GM12878 (cell line): ENCODE measurements around the gene WWTR1. TPM values are rescaled to one million over a fixed set of nuclear protein-coding genes. Genes with fewer than 3 reads are reported as not detected.

Experiments used
- ATAC-seq: fragments of 200-7000 bp; cut with Tn5 transposase; 3 replicates; pipeline ENCODE4 v1.9.1; 2020; ENCODE audit warnings: mild to moderate bottlenecking, moderate library complexity
- BruUV-seq: library from RNA; stranded (reverse); fragments of 400-500 nt; replicated peaks from 2 replicates; lab custom pipeline; 2021; lab: Mats Ljungman, UMichigan
- CTCF ChIA-PET: fragments of 300-600 bp; sonication (Branson Sonifier 250); formaldehyde crosslinking; extraction: SDS; loops from one replicate; lab custom pipeline; 2021; ENCODE audit warnings: inconsistent platforms; lab: Yijun Ruan, JAX
- POLR2A ChIA-PET: fragments of 350-600 bp; formaldehyde crosslinking; extraction: SDS; loops from one replicate; lab custom pipeline; 2021; ENCODE audit warnings: inconsistent platforms; lab: Charles Lee
- RAD21 ChIA-PET: fragments of 300-600 bp; sonication (Branson Sonifier 250); formaldehyde crosslinking; loops from one replicate; lab custom pipeline; 2023; ENCODE audit warnings: antibody characterized with exemption; ENCODE audit not compliant: unreplicated experiment; lab: Charles Lee
- SMC1A ChIA-PET: fragments of 300-600 bp; sonication (Branson Sonifier 250); formaldehyde crosslinking; loops from one replicate; lab custom pipeline; 2023; ENCODE audit not compliant: unreplicated experiment, uncharacterized antibody; lab: Charles Lee
- DNase-seq: peaks from one replicate; pipeline ENCODE4 v3.0.0-alpha.2; 2011; ENCODE audit warnings: low read depth, low spot score
- FAIRE-seq: peaks from 3 replicates; lab custom pipeline; 2011; peaks lifted over from hg19 to GRCh38; lab: Jason Lieb, UNC
- H2AFZ ChIP-seq: 2 replicates; pipeline ENCODE4 v1.6.0; 2011; ENCODE audit warnings: low read depth, low read length, control low read depth; ENCODE audit not compliant: control insufficient read depth
- H3K27ac ChIP-seq: 2 replicates; pipeline ENCODE4 v1.5.1; 2011; ENCODE audit warnings: control low read depth; ENCODE audit not compliant: control insufficient read depth, insufficient read depth
- H3K27me3 ChIP-seq, 2 experiments: replicated peaks in 1 of 2; 2 replicates each; pipeline versions ENCODE4 v1.6.0 to v1.6.1; 2011; ENCODE audit warnings: low read length in 1 of 2; ENCODE audit not compliant: control insufficient read depth in 2 of 2, insufficient read depth in 2 of 2
- H3K36me3 ChIP-seq, 2 experiments: 2 replicates each; pipeline ENCODE4 v1.5.1; 2011; ENCODE audit warnings: low read length in 1 of 2; ENCODE audit not compliant: control insufficient read depth in 2 of 2, insufficient read depth in 2 of 2
- H3K4me1 ChIP-seq: 2 replicates; pipeline ENCODE4 v1.6.1; 2011; ENCODE audit warnings: mild to moderate bottlenecking, low read length, moderate library complexity, mixed read lengths; ENCODE audit not compliant: control insufficient read depth, insufficient read depth
- H3K4me2 ChIP-seq: 2 replicates; pipeline ENCODE4 v1.6.0; 2011; ENCODE audit warnings: control low read depth; ENCODE audit not compliant: control insufficient read depth, insufficient read depth
- H3K4me3 ChIP-seq: fragments of 200-600 bp; sonication (generic); 2 replicates; pipeline ENCODE4 v1.5.1; 2016
- H3K79me2 ChIP-seq: 2 replicates; pipeline ENCODE4 v1.6.0; 2011; ENCODE audit warnings: low read length; ENCODE audit not compliant: control insufficient read depth, insufficient read depth
- H3K9ac ChIP-seq: 2 replicates; pipeline ENCODE4 v1.8.0; 2011; ENCODE audit warnings: low read length, control low read depth, mixed read lengths; ENCODE audit not compliant: control insufficient read depth, insufficient read depth
- H3K9me3 ChIP-seq: replicated peaks from 3 replicates; pipeline ENCODE4 v1.5.1; 2011; ENCODE audit warnings: mild to moderate bottlenecking, low read length; ENCODE audit not compliant: control insufficient read depth, insufficient read depth
- H4K20me1 ChIP-seq: 2 replicates; pipeline ENCODE4 v1.6.0; 2011; ENCODE audit not compliant: control insufficient read depth, insufficient read depth
- CHD2 ChIP-seq: IDR thresholded peaks from 2 replicates; pipeline ENCODE4 v1.6.1; 2011; ENCODE audit warnings: low read depth, low read length, improper control_type of control experiment, borderline replicate concordance
- GATAD2B ChIP-seq: fragments of 450-650 bp; conservative IDR thresholded peaks from 2 replicates; pipeline ENCODE4 v1.6.1; 2017; ENCODE audit warnings: low read depth, mild to moderate bottlenecking, moderate library complexity
- KAT2A ChIP-seq: conservative IDR thresholded peaks from 2 replicates; pipeline ENCODE4 v1.6.1; 2011; ENCODE audit warnings: low read depth, low read length; ENCODE audit not compliant: control insufficient read depth
- NFYA ChIP-seq: IDR thresholded peaks from 2 replicates; pipeline ENCODE4 v1.6.1; 2011; ENCODE audit warnings: low read depth, mild to moderate bottlenecking, low read length, improper control_type of control experiment, borderline replicate concordance
- RBBP5 ChIP-seq: fragments of 200-600 bp; sonication (generic); conservative IDR thresholded peaks from 2 replicates; pipeline ENCODE4 v1.6.1; 2016
- REST ChIP-seq: IDR thresholded peaks from 2 replicates; pipeline ENCODE4 v1.6.1; 2012; ENCODE audit warnings: mild to moderate bottlenecking, low read depth, low read length
- RUNX3 ChIP-seq: IDR thresholded peaks from 2 replicates; pipeline ENCODE4 v1.6.1; 2012; ENCODE audit warnings: low read length, inconsistent platforms
- SIX5 ChIP-seq: IDR thresholded peaks from 2 replicates; pipeline ENCODE4 v1.6.1; 2011; ENCODE audit warnings: mild to moderate bottlenecking, low read depth, low read length, moderate library complexity; ENCODE audit not compliant: severe bottlenecking
- WGBS: methylation state at CpG from one replicate; pipeline ENCODE4 v1.1.6; 2016; ENCODE audit warnings: low lambda C conversion rate; ENCODE audit not compliant: insufficient replicate concordance, insufficient coverage; ENCODE audit errors: missing lambda C conversion rate; 5-methylcytosine and 5-hydroxymethylcytosine counted together
- in situ Hi-C: fragments of 300-500 bp; cut with MboI; formaldehyde crosslinking; loops from 9 replicates; pipeline ENCODE4 v1.14.3; 2018; ENCODE audit warnings: mixed read lengths
- intact Hi-C: fragments of 100-400 bp; cut with micrococcal nuclease; formaldehyde crosslinking; loops from one replicate; pipeline ENCODE4 v1.14.2; 2022; ENCODE audit not compliant: unreplicated experiment
- polyA plus RNA-seq, 11 experiments: library from polyadenylated mRNA; depleted of rRNA in 4 of 11; unstranded in 6 of 11; stranded (reverse) in 5 of 11; fragments of >200 nt; fragmentation: Nextera tagmentation in 4 of 11; fragmentation: Illumina TruSeq in 1 of 11; extraction: Ambion mirVana in 4 of 11; extraction: Trizol in 1 of 11; gene quantifications; 1 replicate in 1 of 11; 2 replicates in 10 of 11; pipeline versions ENCODE4 v1.2.1 to v1.2.3, GENCODE V29; 2011 to 2016; ENCODE audit warnings: inconsistent platforms in 2 of 11, missing spikeins in 2 of 11, low read depth in 1 of 11
- total RNA-seq, 4 experiments: library from RNA; depleted of rRNA in 3 of 4; stranded (reverse); fragments of >200 nt in 3 of 4; fragmentation: Illumina TruSeq in 1 of 4; extraction: Trizol in 1 of 4; gene quantifications; 2 replicates each; pipeline versions ENCODE4 v1.2.1 to v1.2.3, GENCODE V29; 2013 to 2021

WWTR1 gene
- total and polyA plus RNA-seq, 10 of the 15 experiments (the other 5 are each of a cell fraction or from before 2014, with no cell fraction given), result 2.5 to 18.5 (median 5.8) TPM

GRCh38 chr3:149650828-149651227 lies 7.0 kb downstream of the WWTR1 start:
- RAD21 ChIA-PET, result interaction anchor here (1.5 kb wide), 1 partner anchor 47 kb away, joined by 5 read pairs; no protein-coding TSS in a partner anchor
- ATAC-seq (peak; percentile 17), FAIRE-seq (peak; percentile 49), DNase-seq (no peak)
- WGBS, result 0% methylated on average over 1 of the region's 1 CpG
- no peak overlapping the region for H3K9ac ChIP-seq
- H3K36me3 ChIP-seq, result no peaks in the 10 kb centered on the region
- H3K27me3 ChIP-seq, result no peaks in the 10 kb centered on the region
- no peak overlapping the region for H3K27ac ChIP-seq
- peak overlapping the region; percentile 81 for H3K4me2 ChIP-seq
- H3K4me1 ChIP-seq, result peaks cover 18% of the 10 kb centered on the region
- peaks cover 27% of the 10 kb centered on the region for H3K79me2 ChIP-seq
- TF ChIP-seq RUNX3 (peak; percentile 29; the same call in 1 of the 2 replicates), KAT2A (no peak)
- H2AFZ ChIP-seq, result no peak overlapping the region
- H3K9me3 ChIP-seq, result no peaks in the 10 kb centered on the region
- POLR2A ChIA-PET, result no interaction called here
- CTCF ChIA-PET, result interaction anchor here (1.4 to 1.5 kb wide), 3 partner anchors 40 to 54 kb away, joined by 3 to 6 read pairs (median 3); no protein-coding TSS in a partner anchor
- H3K4me3 ChIP-seq, result peak overlapping the region; percentile 46; the same call in 1 of the 2 replicates
- no peaks in the 10 kb centered on the region for H4K20me1 ChIP-seq
- intact Hi-C loops (no loop called here), in situ Hi-C loops (no loop called here)
- no TSS peak for BruUV-seq
- SMC1A ChIA-PET, result interaction anchor here (0.7 to 1.3 kb wide), 6 partner anchors 10 to 83 kb away, joined by 3 to 5 read pairs (median 3); no protein-coding TSS in a partner anchor

- WGBS, result 98% methylated on average over 3 of the region's 3 CpGs
- Histone ChIP-seq H3K4me2 (0 out of 2 replicates have a peak overlapping the region, but pooled peaks have one; percentile 40), H3K36me3 (no peaks in the 10 kb centered on the region), H3K27ac (no peak overlapping the region), H3K4me1 (peaks cover 18% of the 10 kb centered on the region), H4K20me1 (no peaks in the 10 kb centered on the region), H3K9ac (no peak overlapping the region), H3K79me2 (peaks cover 19% of the 10 kb centered on the region), H3K4me3 (no peak overlapping the region), H3K9me3 (no peaks in the 10 kb centered on the region), H3K27me3 (no peaks in the 10 kb centered on the region), H2AFZ (no peak overlapping the region)
- FAIRE-seq, result no peak
- BruUV-seq, result no TSS peak
- SMC1A ChIA-PET, result interaction anchor here (1.3 to 4.2 kb wide), 9 partner anchors 8 to 118 kb away, joined by 4 to 33 read pairs (median 10); partner anchors contain the start of gene WWTR1
- ATAC-seq, result no peak
- in situ Hi-C loops, result no loop called here
- CTCF ChIA-PET, result interaction anchor here (0.6 to 2.2 kb wide), 11 partner anchors 10 to 84 kb away, joined by 3 to 7 read pairs (median 4); no protein-coding TSS in a partner anchor
- TF ChIP-seq GATAD2B (no peak), CHD2 (no peak), REST (no peak), RBBP5 (no peak), NFYA (no peak), SIX5 (no peak)
- DNase-seq, result no peak
- RAD21 ChIA-PET, result interaction anchor here (0.7 to 3.6 kb wide), 7 partner anchors 10 to 76 kb away, joined by 3 to 21 read pairs (median 3); partner anchors contain the start of gene WWTR1
- POLR2A ChIA-PET, result interaction anchor here (0.7 to 2.9 kb wide), 3 partner anchors 10 to 68 kb away, joined by 6 to 16 read pairs (median 12); partner anchors contain the start of gene WWTR1
- intact Hi-C loops, result no loop called here
These were observed 9.3 kb downstream of the WWTR1 start for GRCh38 chr3:149648525-149648924.
